ENCODE results near the gene EPHX1. TPM values are rescaled to one million over a fixed set of nuclear protein-coding genes. Genes with fewer than 3 reads are reported as not detected.
A peak's percentile ranks its signal among the peaks of the same experiment; 100 is the strongest.
"Not testable (repeated sequence)": the region's sequence is repeated elsewhere in the genome, so short reads cannot be mapped to it uniquely, and the experiment has no call there.

Gene EPHX1
- total RNA-seq, 1 donor: 3.3 TPM

GRCh38 chr1:225771661-225772322, 38.1 kb upstream of the EPHX1 start:
- H3K27me3 ChIP-seq (ENCODE audit: insufficient read depth, low read length): no peaks in the 10 kb centered on the region
- peaks cover 6% of the 10 kb centered on the region for H3K4me1 ChIP-seq (ENCODE audit: insufficient read depth, low read length)
- H3K4me3 ChIP-seq (ENCODE audit: low read length): no peak overlapping the region
- no peaks in the 10 kb centered on the region for H3K9me3 ChIP-seq (ENCODE audit: low read depth, low read length)

GRCh38 chr1:225772323-225772768, 37.6 kb upstream of the EPHX1 start:
- H3K4me1 ChIP-seq (ENCODE audit: insufficient read depth, low read length): peaks cover 12% of the 10 kb centered on the region
- no peaks in the 10 kb centered on the region for H3K27me3 ChIP-seq (ENCODE audit: insufficient read depth, low read length)
- H3K9me3 ChIP-seq (ENCODE audit: low read depth, low read length): no peaks in the 10 kb centered on the region
- H3K4me3 ChIP-seq (ENCODE audit: low read length): no peak overlapping the region

DNA sequence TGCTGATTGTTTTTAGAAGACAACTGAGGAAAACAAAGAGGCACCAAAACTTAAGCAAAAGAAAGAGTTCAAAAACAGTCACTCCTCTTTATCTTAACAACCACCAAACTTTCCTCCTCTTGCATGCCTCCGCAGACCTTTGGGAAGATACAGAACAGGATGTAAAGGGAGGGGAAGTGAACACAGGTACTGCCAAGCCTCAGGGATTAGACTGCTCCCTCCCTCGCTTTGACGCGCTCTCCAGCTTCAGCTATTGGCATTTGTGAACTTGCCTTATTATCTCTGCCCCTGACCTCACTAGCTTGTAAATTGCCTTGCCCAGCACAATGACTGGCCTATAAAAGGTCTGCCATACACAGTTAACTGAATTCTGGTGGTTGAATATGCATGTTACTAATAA, 37.1 kb upstream of the EPHX1 start:
- H3K4me3 ChIP-seq (ENCODE audit: low read length): no peak overlapping the region
- no peaks in the 10 kb centered on the region for H3K9me3 ChIP-seq (ENCODE audit: low read depth, low read length)
- no peaks in the 10 kb centered on the region for H3K27me3 ChIP-seq (ENCODE audit: insufficient read depth, low read length)
- peaks cover 12% of the 10 kb centered on the region for H3K4me1 ChIP-seq (ENCODE audit: insufficient read depth, low read length)

DNA sequence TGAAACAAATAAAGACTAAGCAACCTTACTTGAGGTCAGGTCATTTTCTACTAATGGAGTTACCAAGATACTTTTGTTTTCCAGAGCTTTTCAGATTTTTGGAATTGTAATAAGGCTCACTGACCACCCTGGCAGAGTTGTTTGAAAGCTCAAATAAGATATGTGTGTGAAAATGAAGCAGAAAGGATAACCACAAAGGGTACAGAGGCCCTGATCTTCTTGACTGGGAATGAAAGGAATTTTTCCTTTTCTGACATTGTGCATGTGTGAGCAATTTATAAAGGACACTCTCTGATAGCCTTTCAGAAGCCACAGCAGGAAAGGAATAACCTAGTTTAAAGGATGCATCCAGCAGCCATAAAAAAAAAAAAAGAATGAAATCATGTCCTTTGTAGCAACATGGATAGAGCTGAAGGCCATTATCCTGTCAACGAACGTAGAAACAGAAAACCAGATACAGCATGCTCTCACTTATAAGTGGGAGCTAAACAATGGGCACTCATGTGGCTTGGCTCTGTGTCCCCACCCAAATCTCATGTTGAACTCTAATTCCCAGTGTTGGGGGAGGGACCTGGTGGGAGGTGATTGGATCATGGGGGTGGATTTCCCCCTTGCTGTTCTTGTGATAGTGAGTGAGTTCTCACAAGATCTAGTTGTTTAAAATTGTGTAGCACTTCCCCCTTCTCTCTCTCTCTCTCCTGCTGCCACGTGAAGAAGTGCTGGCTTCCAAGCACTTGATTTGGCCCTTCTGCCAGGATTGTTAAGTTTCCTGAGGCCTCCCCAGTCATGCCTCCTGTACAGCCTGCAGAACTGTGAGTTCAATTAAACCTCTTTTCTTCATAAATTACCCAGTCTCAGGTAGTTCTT, 35.4 kb upstream of the EPHX1 start:
- Histone ChIP-seq H3K27me3 (ENCODE audit: insufficient read depth, low read length) (no peaks in the 10 kb centered on the region), H3K9me3 (ENCODE audit: low read depth, low read length) (no peaks in the 10 kb centered on the region), H3K4me1 (ENCODE audit: insufficient read depth, low read length) (peaks cover 25% of the 10 kb centered on the region), H3K4me3 (ENCODE audit: low read length) (no peak overlapping the region)

- no peaks in the 10 kb centered on the region for H3K9me3 ChIP-seq (ENCODE audit: low read depth, low read length)
- H3K4me1 ChIP-seq (ENCODE audit: insufficient read depth, low read length): peaks cover 42% of the 10 kb centered on the region
- H3K4me3 ChIP-seq (ENCODE audit: low read length): no peak overlapping the region
- no peaks in the 10 kb centered on the region for H3K27me3 ChIP-seq (ENCODE audit: insufficient read depth, low read length)
Measured at GRCh38 chr1:225776294-225776693, 33.6 kb upstream of the EPHX1 start.

- Histone ChIP-seq H3K9me3 (ENCODE audit: low read depth, low read length) (no peaks in the 10 kb centered on the region), H3K4me3 (ENCODE audit: low read length) (peak overlapping the region; percentile 69), H3K4me1 (ENCODE audit: insufficient read depth, low read length) (peaks cover 50% of the 10 kb centered on the region), H3K27me3 (ENCODE audit: insufficient read depth, low read length) (no peaks in the 10 kb centered on the region)
Measured at GRCh38 chr1:225777058-225777582, 32.8 kb upstream of the EPHX1 start.

DNA sequence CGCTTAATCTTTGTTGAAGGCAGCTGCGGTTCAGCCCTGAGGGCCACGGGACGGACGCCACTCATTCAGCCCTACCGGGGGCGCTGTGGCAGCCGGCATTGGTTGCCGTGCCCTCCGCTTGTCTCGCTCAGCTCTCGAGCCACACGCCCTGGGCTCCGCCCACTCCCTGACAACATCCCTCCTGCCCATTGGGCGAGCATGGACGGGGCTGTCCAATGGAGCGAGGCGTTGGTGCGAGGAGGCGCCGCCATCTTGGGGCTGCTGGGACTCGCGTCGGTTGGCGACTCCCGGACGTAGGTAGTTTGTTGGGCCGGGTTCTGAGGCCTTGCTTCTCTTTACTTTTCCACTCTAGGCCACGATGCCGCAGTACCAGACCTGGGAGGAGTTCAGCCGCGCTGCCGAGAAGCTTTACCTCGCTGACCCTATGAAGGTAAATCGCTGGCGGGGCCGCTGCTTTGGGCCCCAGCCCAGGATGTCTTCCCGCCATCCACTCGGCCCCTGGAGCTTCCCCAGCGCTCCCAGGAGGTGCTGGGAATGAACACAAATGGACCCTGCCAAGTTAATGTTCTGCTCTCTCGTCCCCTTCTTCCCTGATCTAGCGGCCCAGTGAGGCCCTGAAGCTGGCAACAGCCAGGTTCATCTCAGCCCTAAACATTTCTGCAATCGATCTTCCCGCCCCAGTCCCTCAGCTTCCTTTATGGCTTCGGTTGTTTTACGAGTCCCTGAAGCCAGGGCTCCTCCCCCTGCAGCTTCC, 32.2 kb upstream of the EPHX1 start, which contains the start of gene SRP9:
Gene SRP9, plus strand, starts transcription at position 244 of the 754 bp plus-strand sequence. Its CDS starts 115 bp downstream, at position 359.
- Histone ChIP-seq H3K27me3 (ENCODE audit: insufficient read depth, low read length) (no peaks in the 10 kb centered on the region), H3K4me3 (ENCODE audit: low read length) (peak within 1 kb of the TSS; percentile 69), H3K9me3 (ENCODE audit: low read depth, low read length) (no peaks in the 10 kb centered on the region), H3K4me1 (ENCODE audit: insufficient read depth, low read length) (peaks cover 56% of the 10 kb centered on the region)

- Histone ChIP-seq H3K9me3 (ENCODE audit: low read depth, low read length) (no peaks in the 10 kb centered on the region), H3K4me3 (ENCODE audit: low read length) (peak overlapping the region; percentile 69), H3K27me3 (ENCODE audit: insufficient read depth, low read length) (no peaks in the 10 kb centered on the region), H3K4me1 (ENCODE audit: insufficient read depth, low read length) (peaks cover 57% of the 10 kb centered on the region)
Measured at GRCh38 chr1:225778337-225778669, 31.6 kb upstream of the EPHX1 start.

- H3K9me3 ChIP-seq (ENCODE audit: low read depth, low read length); H3K4me3 ChIP-seq (ENCODE audit: low read length); H3K27me3 ChIP-seq (ENCODE audit: insufficient read depth, low read length): not testable (repeated sequence)
- peaks cover 59% of the 10 kb centered on the region for H3K4me1 ChIP-seq (ENCODE audit: insufficient read depth, low read length)
Measured at GRCh38 chr1:225779165-225779564, 30.8 kb upstream of the EPHX1 start.

GRCh38 chr1:225780134-225780533, 29.8 kb upstream of the EPHX1 start:
- no peaks in the 10 kb centered on the region for H3K27me3 ChIP-seq (ENCODE audit: insufficient read depth, low read length)
- H3K4me1 ChIP-seq (ENCODE audit: insufficient read depth, low read length): peaks cover 59% of the 10 kb centered on the region
- H3K9me3 ChIP-seq (ENCODE audit: low read depth, low read length): no peaks in the 10 kb centered on the region
- no peak overlapping the region for H3K4me3 ChIP-seq (ENCODE audit: low read length)

- peaks cover 59% of the 10 kb centered on the region for H3K4me1 ChIP-seq (ENCODE audit: insufficient read depth, low read length)
- H3K27me3 ChIP-seq (ENCODE audit: insufficient read depth, low read length): no peaks in the 10 kb centered on the region
- H3K9me3 ChIP-seq (ENCODE audit: low read depth, low read length): no peaks in the 10 kb centered on the region
- H3K4me3 ChIP-seq (ENCODE audit: low read length): no peak overlapping the region
Measured at GRCh38 chr1:225780630-225781029, 29.3 kb upstream of the EPHX1 start.

GRCh38 chr1:225789142-225789541, 20.8 kb upstream of the EPHX1 start:
- H3K4me1 ChIP-seq (ENCODE audit: insufficient read depth, low read length); H3K9me3 ChIP-seq (ENCODE audit: low read depth, low read length); H3K27me3 ChIP-seq (ENCODE audit: insufficient read depth, low read length); H3K4me3 ChIP-seq (ENCODE audit: low read length): not testable (repeated sequence)

DNA sequence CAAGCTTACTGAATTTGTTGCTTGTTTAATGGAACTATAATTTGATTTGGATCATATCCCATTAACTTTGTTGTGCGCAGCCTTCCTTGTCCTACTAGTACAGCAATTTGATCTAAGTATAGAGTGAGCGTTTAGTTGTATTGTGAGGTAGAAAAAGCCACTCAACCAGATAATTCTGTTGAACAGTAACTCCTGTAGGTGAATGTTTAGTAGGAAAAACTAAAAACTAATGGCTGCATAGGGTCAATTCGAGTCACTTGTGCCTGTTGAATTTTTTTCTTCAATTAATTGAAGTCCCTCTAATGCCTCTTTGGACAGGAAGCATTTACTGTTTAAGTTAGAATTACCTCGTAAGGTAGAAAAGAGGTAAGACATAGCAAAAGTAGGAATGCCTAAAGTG, 15.0 kb upstream of the EPHX1 start:
- Histone ChIP-seq H3K9me3 (ENCODE audit: low read depth, low read length) (no peaks in the 10 kb centered on the region), H3K27me3 (ENCODE audit: insufficient read depth, low read length) (no peaks in the 10 kb centered on the region), H3K4me3 (ENCODE audit: low read length) (no peak overlapping the region), H3K4me1 (ENCODE audit: insufficient read depth, low read length) (no peaks in the 10 kb centered on the region)

DNA sequence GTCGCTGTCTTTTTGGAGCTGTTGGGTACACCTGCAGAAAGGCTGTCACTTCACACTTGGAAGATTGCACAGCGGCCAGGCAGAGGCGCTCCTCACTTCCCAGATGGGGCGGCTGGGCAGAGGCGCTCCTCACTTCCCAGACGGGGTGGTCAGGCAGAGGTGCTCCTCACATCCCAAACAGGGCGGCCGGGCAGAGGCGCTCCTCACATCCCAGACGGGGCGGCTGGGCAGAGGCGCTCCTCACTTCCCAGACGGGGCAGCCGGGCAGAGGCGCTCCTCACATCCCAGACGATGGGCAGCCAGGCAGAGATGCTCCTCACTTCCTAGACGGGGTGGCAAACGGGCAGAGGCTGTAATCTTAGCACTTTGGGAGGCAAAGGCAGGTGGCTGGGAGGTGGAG, 13.8 kb upstream of the EPHX1 start:
- not testable (repeated sequence) for H3K4me1 ChIP-seq (ENCODE audit: insufficient read depth, low read length); H3K9me3 ChIP-seq (ENCODE audit: low read depth, low read length); H3K4me3 ChIP-seq (ENCODE audit: low read length); H3K27me3 ChIP-seq (ENCODE audit: insufficient read depth, low read length)

DNA sequence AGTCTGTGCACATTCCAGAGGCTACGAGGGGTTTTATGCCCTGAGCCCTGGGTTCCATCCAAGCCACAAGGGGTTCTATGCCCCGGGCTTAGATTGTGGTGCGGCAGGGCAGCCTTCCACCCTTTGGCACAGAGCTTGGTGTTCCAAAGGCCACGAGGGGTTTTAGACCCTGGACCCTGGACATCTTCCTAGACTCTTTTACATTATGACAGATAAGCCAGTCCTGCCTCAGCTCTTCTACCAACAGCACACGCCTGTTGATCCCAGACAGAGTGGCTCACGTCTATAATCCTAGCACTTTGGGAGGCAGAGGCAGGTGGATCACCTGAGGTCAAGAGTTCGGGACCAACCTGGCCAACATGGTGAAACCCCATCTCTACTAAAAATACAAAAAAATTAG, 8.8 kb upstream of the EPHX1 start:
- H3K4me3 ChIP-seq (ENCODE audit: low read length); H3K9me3 ChIP-seq (ENCODE audit: low read depth, low read length); H3K4me1 ChIP-seq (ENCODE audit: insufficient read depth, low read length); H3K27me3 ChIP-seq (ENCODE audit: insufficient read depth, low read length): not testable (repeated sequence)
